ENCODE data around the gene SPACA4.

- TF ChIP-seq TCF12 (IDR thresholded peaks at IDR 0.05; ENCODE audit: low read depth) (no peak), ZBTB7A (IDR thresholded peaks at IDR 0.05; ENCODE audit: low read depth) (no peak), MAX (IDR thresholded peaks at IDR 0.05) (no peak), CREB1 (IDR thresholded peaks at IDR 0.05; ENCODE audit: low read depth) (no peak), YY1 (IDR thresholded peaks at IDR 0.05; ENCODE audit: low read depth) (no peak), USF1 (IDR thresholded peaks at IDR 0.05) (no peak), CEBPB (IDR thresholded peaks at IDR 0.05) (no peak), TAF1 (IDR thresholded peaks at IDR 0.05; ENCODE audit: low read depth) (no peak)
Observed at GRCh38 chr19:48628486-48629296, 22.1 kb downstream of the SPACA4 start.
